Astrocyte (in vitro differentiated cells and primary cell): Measurements from ENCODE around the gene LSM12. TPM values are rescaled to one million over a fixed set of nuclear protein-coding genes. Genes with fewer than 3 reads are reported as not detected.

Experiments
- DNase-seq: peaks from one replicate; pipeline ENCODE4 v3.0.0-alpha.2; 2010; ENCODE audit warnings: low read depth
- FAIRE-seq: peaks from 2 replicates; lab custom pipeline; 2011; peaks lifted over from hg19 to GRCh38; lab: Jason Lieb, UNC
- H2AFZ ChIP-seq: 2 replicates; pipeline ENCODE4 v1.6.0; 2012; ENCODE audit warnings: low read depth, low read length, inconsistent platforms
- H3K27ac ChIP-seq: 2 replicates; pipeline ENCODE4 v1.5.1; 2011; ENCODE audit warnings: low read depth, low read length, inconsistent platforms
- H3K27me3 ChIP-seq: 2 replicates; pipeline ENCODE4 v1.6.0; 2011; ENCODE audit warnings: low read length, inconsistent platforms; ENCODE audit not compliant: insufficient read depth
- H3K36me3 ChIP-seq: 2 replicates; pipeline ENCODE4 v1.5.1; 2011; ENCODE audit warnings: low read length, inconsistent platforms; ENCODE audit not compliant: insufficient read depth
- H3K4me1 ChIP-seq: 2 replicates; pipeline ENCODE4 v1.5.1; 2011; ENCODE audit warnings: low read length, inconsistent platforms; ENCODE audit not compliant: insufficient read depth
- H3K4me2 ChIP-seq: 2 replicates; pipeline ENCODE4 v1.6.0; 2012; ENCODE audit warnings: low read length, inconsistent platforms
- H3K4me3 ChIP-seq: 2 replicates; pipeline ENCODE4 v1.5.1; 2011; ENCODE audit warnings: low read depth, mild to moderate bottlenecking, low read length, inconsistent platforms; ENCODE audit not compliant: insufficient read depth
- H3K79me2 ChIP-seq: 2 replicates; pipeline ENCODE4 v1.6.0; 2012; ENCODE audit warnings: mild to moderate bottlenecking, low read length, inconsistent platforms; ENCODE audit not compliant: insufficient read depth
- H3K9ac ChIP-seq: 2 replicates; pipeline ENCODE4 v1.6.0; 2012; ENCODE audit warnings: mild to moderate bottlenecking, low read length, inconsistent platforms
- H3K9me3 ChIP-seq: 2 replicates; pipeline ENCODE4 v1.5.1; 2012; ENCODE audit warnings: low read depth, mild to moderate bottlenecking, low read length, inconsistent platforms; ENCODE audit not compliant: insufficient read depth
- H4K20me1 ChIP-seq: 2 replicates; pipeline ENCODE4 v1.6.0; 2012; ENCODE audit warnings: low read length, inconsistent platforms; ENCODE audit not compliant: insufficient read depth
- H3K27ac Mint-ChIP-seq: one replicate; pipeline ENCODE4 v1.8.0; 2021; ENCODE audit warnings: mild to moderate bottlenecking, mixed read lengths; ENCODE audit not compliant: unreplicated experiment
- H3K27me3 Mint-ChIP-seq: one replicate; pipeline ENCODE4 v1.8.0; 2021; ENCODE audit warnings: low read depth, mixed read lengths; ENCODE audit not compliant: unreplicated experiment
- H3K36me3 Mint-ChIP-seq: one replicate; pipeline ENCODE4 v1.8.0; 2021; ENCODE audit warnings: low read depth, mixed read lengths; ENCODE audit not compliant: unreplicated experiment
- H3K4me1 Mint-ChIP-seq: one replicate; pipeline ENCODE4 v1.8.0; 2021; ENCODE audit warnings: low read depth, mixed read lengths; ENCODE audit not compliant: unreplicated experiment
- H3K4me3 Mint-ChIP-seq: one replicate; pipeline ENCODE4 v1.8.0; 2021; ENCODE audit warnings: mild to moderate bottlenecking, moderate library complexity, mixed read lengths; ENCODE audit not compliant: unreplicated experiment
- H3K9me3 Mint-ChIP-seq: one replicate; pipeline ENCODE4 v1.8.0; 2021; ENCODE audit warnings: mild to moderate bottlenecking, mixed read lengths; ENCODE audit not compliant: unreplicated experiment
- EZH2 ChIP-seq: IDR thresholded peaks from 2 replicates; pipeline ENCODE4 v1.6.1; 2012; ENCODE audit warnings: mild to moderate bottlenecking, low read length, inconsistent platforms; ENCODE audit not compliant: insufficient read depth
- total RNA-seq: library from RNA; stranded (reverse); gene quantifications from 2 replicates; pipeline ENCODE4 v1.2.1, GENCODE V29; 2021
- TF ChIP-seq, protein P1 (sequence below): IDR thresholded peaks from 2 replicates; pipeline ENCODE4 v1.5.1; 2011; ENCODE audit warnings: low read depth, mild to moderate bottlenecking, inconsistent platforms, low read length, moderate library complexity; ENCODE audit not compliant: insufficient read depth

Gene LSM12
- total RNA-seq, 1 donor from 2014 or later: 90.5 TPM

DNA sequence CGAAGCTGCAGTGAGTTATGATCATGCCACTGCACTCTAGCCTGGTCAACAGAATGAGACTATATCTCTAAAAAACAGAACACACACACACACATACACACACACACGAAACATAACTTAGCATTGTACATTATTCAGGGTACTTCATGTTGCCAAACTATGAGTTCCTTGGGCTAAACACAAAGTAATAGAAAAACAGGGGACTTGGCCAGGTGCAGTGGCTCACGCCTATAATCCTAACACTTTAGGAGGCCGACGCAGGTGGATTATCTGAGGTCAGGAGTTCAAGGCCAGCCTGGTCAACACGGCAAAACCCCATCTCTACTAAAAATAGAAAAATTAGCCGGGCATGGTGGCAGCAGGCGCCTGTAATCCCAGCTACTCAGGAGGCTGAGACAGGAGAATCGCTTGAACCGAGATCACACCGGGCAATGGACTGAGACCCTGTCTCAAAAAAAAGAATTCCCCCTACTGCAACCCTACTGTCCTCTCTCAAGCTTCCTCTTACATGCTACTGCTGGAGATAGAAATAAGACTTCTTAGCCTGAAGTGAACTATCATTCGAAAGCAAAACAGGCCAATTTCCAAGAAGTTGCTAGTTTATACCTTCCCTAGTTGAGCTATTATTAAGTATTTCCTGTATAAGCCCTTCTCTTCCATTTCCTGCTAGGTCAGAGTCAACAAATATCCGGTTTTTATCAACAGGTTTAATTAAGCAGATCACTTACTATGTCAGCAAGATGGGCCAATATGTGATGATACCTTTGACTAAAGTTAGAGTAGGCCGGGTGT is 7.2 kb downstream of the LSM12 start:
- H3K36me3 ChIP-seq: peaks cover 25% of the 10 kb centered on the region
- TF ChIP-seq, protein P1, sequence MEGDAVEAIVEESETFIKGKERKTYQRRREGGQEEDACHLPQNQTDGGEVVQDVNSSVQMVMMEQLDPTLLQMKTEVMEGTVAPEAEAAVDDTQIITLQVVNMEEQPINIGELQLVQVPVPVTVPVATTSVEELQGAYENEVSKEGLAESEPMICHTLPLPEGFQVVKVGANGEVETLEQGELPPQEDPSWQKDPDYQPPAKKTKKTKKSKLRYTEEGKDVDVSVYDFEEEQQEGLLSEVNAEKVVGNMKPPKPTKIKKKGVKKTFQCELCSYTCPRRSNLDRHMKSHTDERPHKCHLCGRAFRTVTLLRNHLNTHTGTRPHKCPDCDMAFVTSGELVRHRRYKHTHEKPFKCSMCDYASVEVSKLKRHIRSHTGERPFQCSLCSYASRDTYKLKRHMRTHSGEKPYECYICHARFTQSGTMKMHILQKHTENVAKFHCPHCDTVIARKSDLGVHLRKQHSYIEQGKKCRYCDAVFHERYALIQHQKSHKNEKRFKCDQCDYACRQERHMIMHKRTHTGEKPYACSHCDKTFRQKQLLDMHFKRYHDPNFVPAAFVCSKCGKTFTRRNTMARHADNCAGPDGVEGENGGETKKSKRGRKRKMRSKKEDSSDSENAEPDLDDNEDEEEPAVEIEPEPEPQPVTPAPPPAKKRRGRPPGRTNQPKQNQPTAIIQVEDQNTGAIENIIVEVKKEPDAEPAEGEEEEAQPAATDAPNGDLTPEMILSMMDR: no peak
- no peak for TF ChIP-seq EZH2
- FAIRE-seq (no peak), DNase-seq (no peak)
- H3K27ac ChIP-seq: no peak overlapping the region
- peaks cover 90% of the 10 kb centered on the region for H3K79me2 ChIP-seq
- no peak overlapping the region for H3K27ac Mint-ChIP-seq
- H3K27me3 ChIP-seq: no peaks in the 10 kb centered on the region
- H3K4me1 ChIP-seq: no peaks in the 10 kb centered on the region
- no peak overlapping the region for H3K4me2 ChIP-seq
- no peaks in the 10 kb centered on the region for H3K27me3 Mint-ChIP-seq
- no peak overlapping the region for H3K9ac ChIP-seq
- H4K20me1 ChIP-seq: peaks cover 83% of the 10 kb centered on the region
- no peaks in the 10 kb centered on the region for H3K9me3 ChIP-seq
- H3K4me1 Mint-ChIP-seq: peaks cover 28% of the 10 kb centered on the region
- H3K36me3 Mint-ChIP-seq: peaks cover 21% of the 10 kb centered on the region
- no peak overlapping the region for H2AFZ ChIP-seq
- H3K4me3 ChIP-seq: no peak overlapping the region
- no peaks in the 10 kb centered on the region for H3K9me3 Mint-ChIP-seq
- peak overlapping the region; percentile 21 for H3K4me3 Mint-ChIP-seq

DNA sequence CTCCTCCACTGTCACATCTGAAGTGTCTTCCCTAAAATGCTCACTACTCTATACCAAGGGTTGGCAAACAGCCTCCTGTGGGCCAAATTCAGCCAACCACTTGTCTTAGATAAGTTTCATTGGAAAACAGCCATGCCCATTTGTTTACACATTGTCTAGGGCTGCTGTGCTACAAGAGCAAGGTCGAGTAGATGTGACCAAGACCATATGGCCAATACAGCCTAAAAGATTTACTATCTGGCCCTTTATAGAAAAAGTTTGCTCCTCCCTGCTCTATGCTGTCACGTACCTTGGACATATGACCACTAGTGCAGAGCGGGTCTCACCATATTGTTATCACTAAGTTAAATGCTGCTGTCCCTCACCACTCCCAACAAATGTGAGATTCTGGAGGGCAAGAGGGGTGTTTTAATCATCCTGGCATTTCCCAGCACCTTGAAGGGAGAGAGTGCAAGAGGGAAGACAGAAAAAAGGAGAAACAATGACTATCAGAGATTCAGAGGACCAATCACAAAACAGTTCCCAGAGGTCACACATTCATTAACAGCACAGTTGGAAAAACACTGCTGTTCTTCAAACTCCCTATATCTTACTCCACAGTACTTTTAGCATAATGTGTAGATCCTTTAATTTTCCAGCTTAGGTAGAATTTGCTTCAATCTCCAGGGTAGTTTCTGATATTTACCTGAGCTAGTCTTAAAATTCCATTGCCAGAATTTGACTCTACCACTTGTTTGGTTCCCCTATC is 13.2 kb downstream of the LSM12 start:
- FAIRE-seq (no peak), DNase-seq (no peak)
- Histone ChIP-seq H3K27ac (no peak overlapping the region), H4K20me1 (peaks cover 75% of the 10 kb centered on the region), H3K79me2 (peaks cover 89% of the 10 kb centered on the region), H3K4me1 (no peaks in the 10 kb centered on the region), H3K36me3 (peaks cover 23% of the 10 kb centered on the region), H3K27me3 (no peaks in the 10 kb centered on the region), H3K4me2 (no peak overlapping the region), H3K9ac (no peak overlapping the region), H3K9me3 (no peaks in the 10 kb centered on the region), H3K4me3 (no peak overlapping the region), H2AFZ (no peak overlapping the region)
- Mint-ChIP-seq H3K27ac (no peak overlapping the region), H3K4me1 (peaks cover 2% of the 10 kb centered on the region), H3K9me3 (no peaks in the 10 kb centered on the region), H3K36me3 (peaks cover 11% of the 10 kb centered on the region), H3K27me3 (no peaks in the 10 kb centered on the region), H3K4me3 (peak overlapping the region; percentile 35)
- no peak for TF ChIP-seq EZH2
- TF ChIP-seq, protein P1: no peak
